GM21825 (cell line): ENCODE measurements around the gene SRGAP1.

ENCODE experiments used
- ATAC-seq: cut with Tn5 transposase; IDR thresholded peaks from one replicate; pipeline ENCODE4 v1.9.1; 2021; ENCODE audit warnings: mild to moderate bottlenecking, moderate library complexity; ENCODE audit not compliant: unreplicated experiment

The SRGAP1 gene

DNA sequence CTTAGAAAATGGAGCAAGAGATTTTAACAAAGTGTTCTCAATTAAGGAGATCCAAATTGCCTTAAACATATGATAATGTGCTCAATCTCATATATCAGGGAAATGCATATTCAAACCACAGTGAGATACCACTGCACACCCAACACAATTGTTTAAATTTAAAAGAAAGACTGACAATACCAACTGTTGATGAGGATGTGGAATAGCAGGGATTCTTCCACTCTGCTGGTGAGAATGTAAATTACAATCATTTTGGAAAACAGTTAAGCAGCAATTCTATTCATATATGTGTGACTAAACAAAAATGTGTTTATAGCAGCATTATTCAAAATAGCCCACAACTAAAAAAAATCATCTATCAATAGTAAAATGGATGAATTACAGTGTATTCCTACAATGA is 233.4 kb downstream of the SRGAP1 start:
- ATAC-seq: no peak

GRCh38 chr12:64080319-64081007 is 236.0 kb downstream of the SRGAP1 start:
- ATAC-seq: no peak

GRCh38 chr12:64081008-64081404 is 236.5 kb downstream of the SRGAP1 start:
- no peak for ATAC-seq

GRCh38 chr12:64082116-64082515 is 237.6 kb downstream of the SRGAP1 start:
- no peak for ATAC-seq

DNA sequence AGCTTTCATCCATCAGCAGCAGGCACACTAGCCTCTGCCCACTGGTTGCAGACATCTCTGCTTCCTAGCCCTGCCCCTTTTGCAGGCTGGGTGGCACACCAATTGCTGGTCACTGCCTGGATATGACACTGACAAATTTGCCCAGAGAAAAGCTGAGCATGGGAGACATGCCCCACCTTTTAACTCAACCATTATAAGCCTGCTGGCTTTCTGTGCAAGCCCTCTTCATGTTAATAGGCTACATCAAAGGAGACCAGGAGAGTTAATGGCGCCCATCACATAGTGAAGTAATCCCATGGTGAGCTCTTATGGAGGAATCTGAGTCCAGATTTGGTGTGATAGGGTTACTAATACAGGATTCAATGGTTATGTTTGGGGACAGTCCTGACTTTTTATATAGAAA is 238.4 kb downstream of the SRGAP1 start:
- ATAC-seq: no peak

GRCh38 chr12:64083285-64084210 is 239.0 kb downstream of the SRGAP1 start:
- no peak for ATAC-seq

GRCh38 chr12:64085154-64085553 is 240.7 kb downstream of the SRGAP1 start:
- ATAC-seq: no peak

GRCh38 chr12:64085996-64086395 is 241.5 kb downstream of the SRGAP1 start:
- ATAC-seq: no peak

GRCh38 chr12:64086946-64087345 is 242.4 kb downstream of the SRGAP1 start:
- ATAC-seq: no peak

DNA sequence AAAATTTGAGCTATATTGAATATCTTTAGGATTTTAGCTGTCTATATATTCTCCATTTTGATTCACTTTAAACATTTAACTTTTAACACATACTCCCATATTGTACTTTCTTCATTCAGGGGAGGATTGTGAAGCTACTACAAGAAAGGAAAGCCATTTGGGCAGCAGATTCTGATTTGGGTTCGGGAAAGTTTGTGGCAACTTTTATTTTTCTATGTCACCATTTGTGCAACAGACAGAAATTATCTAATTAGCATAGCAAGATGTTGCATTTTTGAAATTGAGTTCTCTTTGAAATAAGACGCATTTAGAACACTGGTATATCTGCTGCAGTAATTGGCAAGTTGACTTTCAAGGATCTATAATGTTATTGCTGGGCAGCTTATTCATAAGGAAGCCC is 243.3 kb downstream of the SRGAP1 start:
- ATAC-seq: no peak

- ATAC-seq: no peak
These were observed 244.2 kb downstream of the SRGAP1 start for GRCh38 chr12:64088431-64089349.

GRCh38 chr12:64090047-64090446 is 245.5 kb downstream of the SRGAP1 start:
- no peak for ATAC-seq

- ATAC-seq: no peak
These were observed 246.7 kb downstream of the SRGAP1 start for GRCh38 chr12:64091186-64091585.

- ATAC-seq: no peak
These were observed 248.2 kb downstream of the SRGAP1 start for GRCh38 chr12:64092507-64093196.

GRCh38 chr12:64093689-64094088 is 249.2 kb downstream of the SRGAP1 start:
- no peak for ATAC-seq

- no peak for ATAC-seq
These were observed 253.0 kb downstream of the SRGAP1 start for GRCh38 chr12:64097366-64098105.

- ATAC-seq: no peak
These were observed 254.3 kb downstream of the SRGAP1 start for GRCh38 chr12:64098709-64099354.

DNA sequence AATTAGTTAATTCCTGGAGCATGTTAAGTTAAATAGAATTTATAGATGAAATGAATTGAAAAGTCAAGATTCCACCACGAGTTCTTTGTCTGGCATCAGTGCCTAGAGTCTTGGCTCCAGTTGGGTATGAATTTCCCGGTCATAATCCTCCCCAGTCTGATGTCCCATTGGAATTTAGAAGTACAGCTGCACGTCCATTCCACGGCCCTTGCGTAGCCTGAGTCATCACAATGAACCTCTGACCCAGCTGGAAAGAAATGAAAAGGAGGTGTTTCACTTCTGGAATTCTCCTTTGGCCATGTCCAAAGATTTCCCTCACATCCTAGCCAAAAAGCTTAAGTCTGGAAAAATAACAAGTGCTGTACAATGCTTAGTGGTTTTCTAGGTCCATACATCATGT is 254.9 kb downstream of the SRGAP1 start:
- ATAC-seq: no peak

DNA sequence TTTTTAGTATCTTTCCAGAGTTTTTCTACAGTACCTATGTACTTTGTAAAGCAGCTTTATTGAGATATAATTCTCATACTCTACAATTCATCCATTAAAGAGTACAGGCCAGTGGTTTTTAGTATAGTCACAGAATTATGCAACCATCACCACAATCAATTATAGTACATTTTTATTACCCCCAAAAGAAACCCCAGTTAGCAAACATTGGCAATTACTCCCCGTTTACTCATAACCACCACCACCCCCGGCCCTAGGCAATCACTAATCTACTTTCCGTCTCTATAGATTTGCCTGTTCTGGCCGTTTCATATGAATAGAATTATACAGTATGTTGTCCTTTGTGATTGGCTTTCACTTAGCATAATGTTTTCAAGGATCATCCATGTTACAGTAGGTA is 257.8 kb downstream of the SRGAP1 start:
- no peak for ATAC-seq
